ENCODE data around the gene OTOP2. TPM values are rescaled to one million over a fixed set of nuclear protein-coding genes. Genes with fewer than 3 reads are reported as not detected.

Gene OTOP2
- total and polyA plus RNA-seq, 12 donors = 0.03 to 0.11 TPM; not detected in 10

GRCh38 chr17:74951680-74952421 lies 27.8 kb downstream of the OTOP2 start:
- intact Hi-C loops (cut with DNase I) = loop anchor here in 1 of 2 donors (10.0 kb wide), 1 partner anchor 157 kb away; no protein-coding TSS in a partner anchor
- Histone ChIP-seq H3K9me3 (replicated peaks in 1 of 3) (no peaks in the 10 kb centered on the region), H3K36me3 (replicated peaks in 1 of 2) (no peaks in the 10 kb centered on the region), H3K4me3 (no peak overlapping the region), H3K4me1 (replicated peaks in 1 of 2) (no peaks in the 10 kb centered on the region), H3K27ac (no peak overlapping the region), H3K27me3 (no peaks in the 10 kb centered on the region)
- TF ChIP-seq POLR2A (IDR thresholded peaks at IDR 0.05) (no peak), CTCF (IDR thresholded peaks at IDR 0.05) (no peak)
- DNase-seq = no peak
- 66 to 85% (median 78%) methylated on average over 10 to 32 of the region's 32 CpGs; no CpG with 5 or more reads in 1 of the 4 donors for WGBS, 4 donors

GRCh38 chr17:74952431-74953133 lies 28.5 kb downstream of the OTOP2 start:
- WGBS, 4 donors = 82 to 87% (median 86%) methylated on average over 20 to 24 of the region's 24 CpGs
- H3K4me1 ChIP-seq (replicated peaks in 1 of 2) = no peaks in the 10 kb centered on the region
- H3K36me3 ChIP-seq (replicated peaks in 1 of 2) = no peaks in the 10 kb centered on the region
- no peaks in the 10 kb centered on the region for H3K9me3 ChIP-seq (replicated peaks in 1 of 3)
- no peak for DNase-seq
- no peaks in the 10 kb centered on the region for H3K27me3 ChIP-seq
- H3K4me3 ChIP-seq = no peak overlapping the region
- TF ChIP-seq POLR2A (IDR thresholded peaks at IDR 0.05) (no peak), CTCF (IDR thresholded peaks at IDR 0.05) (no peak)
- intact Hi-C loops (cut with DNase I) = loop anchor here in 1 of 2 donors (10.0 kb wide), 1 partner anchor 158 kb away; no protein-coding TSS in a partner anchor
- no peak overlapping the region for H3K27ac ChIP-seq

- Histone ChIP-seq H3K9me3 (replicated peaks in 1 of 3) (no peaks in the 10 kb centered on the region), H3K27ac (no peak overlapping the region), H3K36me3 (replicated peaks in 1 of 2) (no peaks in the 10 kb centered on the region), H3K4me1 (replicated peaks in 1 of 2) (no peaks in the 10 kb centered on the region), H3K4me3 (no peak overlapping the region), H3K27me3 (no peaks in the 10 kb centered on the region)
- peak in 4 of 7 donors; percentile 42 to 51 (median 46) for DNase-seq
- TF ChIP-seq CTCF (IDR thresholded peaks at IDR 0.05) (no peak), POLR2A (IDR thresholded peaks at IDR 0.05) (no peak)
- intact Hi-C loops (cut with DNase I) = loop anchor here in 1 of 2 donors (10.0 kb wide), 1 partner anchor 158 kb away; no protein-coding TSS in a partner anchor
- WGBS, 4 donors = 66 to 100% (median 72%) methylated on average over 1 to 11 of the region's 11 CpGs
Observed at GRCh38 chr17:74953134-74953687, 29.1 kb downstream of the OTOP2 start.

- intact Hi-C loops (cut with DNase I) = loop anchor here in 1 of 2 donors (10.0 kb wide), 1 partner anchor 159 kb away; no protein-coding TSS in a partner anchor
- Histone ChIP-seq H3K4me3 (no peak overlapping the region), H3K27ac (no peak overlapping the region), H3K9me3 (replicated peaks in 1 of 3) (no peaks in the 10 kb centered on the region), H3K4me1 (replicated peaks in 1 of 2) (no peaks in the 10 kb centered on the region), H3K36me3 (replicated peaks in 1 of 2) (no peaks in the 10 kb centered on the region), H3K27me3 (no peaks in the 10 kb centered on the region)
- TF ChIP-seq CTCF (IDR thresholded peaks at IDR 0.05) = no peak
- TF ChIP-seq POLR2A (IDR thresholded peaks at IDR 0.05) = no peak
- DNase-seq = no peak
- WGBS, 4 donors = 92 to 95% (median 94%) methylated on average over 14 to 15 of the region's 15 CpGs
Observed at GRCh38 chr17:74954115-74954514, 30.0 kb downstream of the OTOP2 start.

Data from adrenal gland (tissue), 12 donors.